ENCODE measurements around the gene COPS3.

COPS3 gene

GRCh38 chr17:17253406-17253805, 27.6 kb downstream of the COPS3 start:
- H3K4me1 ChIP-seq: no peaks in the 10 kb centered on the region
- H3K4me3 ChIP-seq (ENCODE audit: low read depth, low read length): no peak overlapping the region
- H3K27me3 ChIP-seq (ENCODE audit: control insufficient read depth, insufficient read depth, low read length): no peaks in the 10 kb centered on the region
- no peak overlapping the region for H3K4me2 ChIP-seq (ENCODE audit: low read length)
- no peaks in the 10 kb centered on the region for H3K9me3 ChIP-seq (ENCODE audit: control insufficient read depth, low read length)
- TF ChIP-seq, protein P1, sequence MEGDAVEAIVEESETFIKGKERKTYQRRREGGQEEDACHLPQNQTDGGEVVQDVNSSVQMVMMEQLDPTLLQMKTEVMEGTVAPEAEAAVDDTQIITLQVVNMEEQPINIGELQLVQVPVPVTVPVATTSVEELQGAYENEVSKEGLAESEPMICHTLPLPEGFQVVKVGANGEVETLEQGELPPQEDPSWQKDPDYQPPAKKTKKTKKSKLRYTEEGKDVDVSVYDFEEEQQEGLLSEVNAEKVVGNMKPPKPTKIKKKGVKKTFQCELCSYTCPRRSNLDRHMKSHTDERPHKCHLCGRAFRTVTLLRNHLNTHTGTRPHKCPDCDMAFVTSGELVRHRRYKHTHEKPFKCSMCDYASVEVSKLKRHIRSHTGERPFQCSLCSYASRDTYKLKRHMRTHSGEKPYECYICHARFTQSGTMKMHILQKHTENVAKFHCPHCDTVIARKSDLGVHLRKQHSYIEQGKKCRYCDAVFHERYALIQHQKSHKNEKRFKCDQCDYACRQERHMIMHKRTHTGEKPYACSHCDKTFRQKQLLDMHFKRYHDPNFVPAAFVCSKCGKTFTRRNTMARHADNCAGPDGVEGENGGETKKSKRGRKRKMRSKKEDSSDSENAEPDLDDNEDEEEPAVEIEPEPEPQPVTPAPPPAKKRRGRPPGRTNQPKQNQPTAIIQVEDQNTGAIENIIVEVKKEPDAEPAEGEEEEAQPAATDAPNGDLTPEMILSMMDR (IDR thresholded peaks at IDR 0.05): no peak
- H2AFZ ChIP-seq: no peak overlapping the region
- H3K9ac ChIP-seq: no peak overlapping the region
- H3K36me3 ChIP-seq (ENCODE audit: control insufficient read depth, insufficient read depth, low read length): no peaks in the 10 kb centered on the region
- H3K27ac ChIP-seq: no peak overlapping the region
- no peaks in the 10 kb centered on the region for H3K79me2 ChIP-seq

- H3K27ac ChIP-seq: no peak overlapping the region
- H3K4me2 ChIP-seq (ENCODE audit: low read length): no peak overlapping the region
- no peaks in the 10 kb centered on the region for H3K36me3 ChIP-seq (ENCODE audit: control insufficient read depth, insufficient read depth, low read length)
- TF ChIP-seq, protein P1 (IDR thresholded peaks at IDR 0.05): no peak
- H3K9ac ChIP-seq: no peak overlapping the region
- H3K9me3 ChIP-seq (ENCODE audit: control insufficient read depth, low read length): no peaks in the 10 kb centered on the region
- no peaks in the 10 kb centered on the region for H3K79me2 ChIP-seq
- H3K27me3 ChIP-seq (ENCODE audit: control insufficient read depth, insufficient read depth, low read length): no peaks in the 10 kb centered on the region
- no peak overlapping the region for H2AFZ ChIP-seq
- H3K4me3 ChIP-seq (ENCODE audit: low read depth, low read length): no peak overlapping the region
- H3K4me1 ChIP-seq: no peaks in the 10 kb centered on the region
Observed at GRCh38 chr17:17252149-17252661, 28.8 kb downstream of the COPS3 start.

GRCh38 chr17:17246879-17247278, 34.2 kb downstream of the COPS3 start:
- TF ChIP-seq, protein P1 (IDR thresholded peaks at IDR 0.05): no peak
- Histone ChIP-seq H3K4me3 (ENCODE audit: low read depth, low read length) (no peak overlapping the region), H3K9ac (no peak overlapping the region), H3K36me3 (ENCODE audit: control insufficient read depth, insufficient read depth, low read length) (no peaks in the 10 kb centered on the region), H3K4me2 (ENCODE audit: low read length) (no peak overlapping the region), H2AFZ (no peak overlapping the region), H3K4me1 (no peaks in the 10 kb centered on the region), H3K79me2 (no peaks in the 10 kb centered on the region), H3K27ac (no peak overlapping the region), H3K9me3 (ENCODE audit: control insufficient read depth, low read length) (no peaks in the 10 kb centered on the region), H3K27me3 (ENCODE audit: control insufficient read depth, insufficient read depth, low read length) (no peaks in the 10 kb centered on the region)

GRCh38 chr17:17243163-17243562, 37.9 kb downstream of the COPS3 start:
- Histone ChIP-seq H3K9me3 (ENCODE audit: control insufficient read depth, low read length) (no peaks in the 10 kb centered on the region), H3K79me2 (no peaks in the 10 kb centered on the region), H3K27me3 (ENCODE audit: control insufficient read depth, insufficient read depth, low read length) (no peaks in the 10 kb centered on the region), H2AFZ (no peak overlapping the region), H3K9ac (no peak overlapping the region), H3K4me2 (ENCODE audit: low read length) (no peak overlapping the region), H3K36me3 (ENCODE audit: control insufficient read depth, insufficient read depth, low read length) (no peaks in the 10 kb centered on the region), H3K4me1 (no peaks in the 10 kb centered on the region), H3K4me3 (ENCODE audit: low read depth, low read length) (no peak overlapping the region), H3K27ac (no peak overlapping the region)
- TF ChIP-seq, protein P1 (IDR thresholded peaks at IDR 0.05): no peak

- Histone ChIP-seq H3K4me1 (no peaks in the 10 kb centered on the region), H3K79me2 (peaks cover under 1% of the 10 kb centered on the region), H2AFZ (no peak overlapping the region), H3K9me3 (ENCODE audit: control insufficient read depth, low read length) (no peaks in the 10 kb centered on the region), H3K4me3 (ENCODE audit: low read depth, low read length) (no peak overlapping the region), H3K27me3 (ENCODE audit: control insufficient read depth, insufficient read depth, low read length) (no peaks in the 10 kb centered on the region), H3K36me3 (ENCODE audit: control insufficient read depth, insufficient read depth, low read length) (no peaks in the 10 kb centered on the region), H3K27ac (no peak overlapping the region), H3K4me2 (ENCODE audit: low read length) (no peak overlapping the region), H3K9ac (no peak overlapping the region)
- TF ChIP-seq, protein P1 (IDR thresholded peaks at IDR 0.05): no peak
Observed at GRCh38 chr17:17242246-17242645, 38.8 kb downstream of the COPS3 start.
